Measurements from ENCODE around the gene STIMATE. TPM values are rescaled to one million over a fixed set of nuclear protein-coding genes. Genes with fewer than 3 reads are reported as not detected.

The STIMATE gene
- total and polyA plus RNA-seq, 8 donors: 4.9 to 121 (median 14.0) TPM

DNA sequence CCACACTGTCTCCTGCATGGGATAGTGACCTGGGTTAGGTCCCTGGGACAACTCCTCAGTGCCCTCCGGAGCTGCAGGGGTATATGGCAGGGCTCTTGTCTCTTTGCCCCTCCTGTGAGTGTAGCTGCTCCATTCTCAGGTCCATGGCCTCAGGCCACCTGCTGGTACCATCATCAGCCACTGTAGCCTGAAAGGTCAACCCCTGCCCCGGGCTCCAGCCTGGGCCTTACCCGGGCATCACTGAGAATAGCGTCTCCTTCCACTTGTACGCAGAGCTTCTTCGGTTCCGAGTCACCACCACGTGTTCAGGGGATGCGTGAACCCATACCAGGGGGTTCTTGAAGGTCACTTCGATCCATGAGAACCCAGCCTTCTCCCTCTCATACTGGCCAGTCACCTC is 80.7 kb downstream of the STIMATE start:
- intact Hi-C loops (cut with DNase I; ENCODE audit: low total_unique reads): no loop called here

DNA sequence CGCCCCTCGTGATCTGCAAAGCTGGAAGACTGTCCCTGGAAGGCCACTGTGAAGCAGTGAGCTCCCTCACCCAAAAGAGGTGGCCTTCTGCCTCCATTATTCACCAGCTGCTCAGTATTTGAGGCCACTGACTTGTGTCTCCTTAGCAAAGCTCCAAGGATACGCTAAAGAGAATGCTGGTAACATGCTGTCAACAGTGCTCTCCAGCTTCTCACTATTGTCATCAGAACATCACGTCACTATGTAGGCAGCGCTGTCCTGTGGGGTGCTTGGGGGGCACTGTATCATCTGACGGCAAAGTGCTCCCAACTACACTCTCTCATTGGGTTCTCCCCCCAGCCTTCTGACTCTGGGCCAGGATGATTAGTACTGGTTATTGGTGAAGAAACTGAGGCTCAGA is 81.1 kb downstream of the STIMATE start:
- H3K9me3 ChIP-seq: no peaks in the 10 kb centered on the region
- peaks cover 0 to 12% (median 4%) of the 10 kb centered on the region in 4 donors for H3K36me3 ChIP-seq
- H3K27ac ChIP-seq: no peak overlapping the region
- intact Hi-C loops (cut with DNase I; ENCODE audit: low total_unique reads): no loop called here
- H3K27me3 ChIP-seq: no peaks in the 10 kb centered on the region
- no peak for TF ChIP-seq POLR2A (IDR thresholded peaks at IDR 0.05)
- no peak for TF ChIP-seq POLR2AphosphoS5 (IDR thresholded peaks at IDR 0.05)
- TF ChIP-seq, protein P1, sequence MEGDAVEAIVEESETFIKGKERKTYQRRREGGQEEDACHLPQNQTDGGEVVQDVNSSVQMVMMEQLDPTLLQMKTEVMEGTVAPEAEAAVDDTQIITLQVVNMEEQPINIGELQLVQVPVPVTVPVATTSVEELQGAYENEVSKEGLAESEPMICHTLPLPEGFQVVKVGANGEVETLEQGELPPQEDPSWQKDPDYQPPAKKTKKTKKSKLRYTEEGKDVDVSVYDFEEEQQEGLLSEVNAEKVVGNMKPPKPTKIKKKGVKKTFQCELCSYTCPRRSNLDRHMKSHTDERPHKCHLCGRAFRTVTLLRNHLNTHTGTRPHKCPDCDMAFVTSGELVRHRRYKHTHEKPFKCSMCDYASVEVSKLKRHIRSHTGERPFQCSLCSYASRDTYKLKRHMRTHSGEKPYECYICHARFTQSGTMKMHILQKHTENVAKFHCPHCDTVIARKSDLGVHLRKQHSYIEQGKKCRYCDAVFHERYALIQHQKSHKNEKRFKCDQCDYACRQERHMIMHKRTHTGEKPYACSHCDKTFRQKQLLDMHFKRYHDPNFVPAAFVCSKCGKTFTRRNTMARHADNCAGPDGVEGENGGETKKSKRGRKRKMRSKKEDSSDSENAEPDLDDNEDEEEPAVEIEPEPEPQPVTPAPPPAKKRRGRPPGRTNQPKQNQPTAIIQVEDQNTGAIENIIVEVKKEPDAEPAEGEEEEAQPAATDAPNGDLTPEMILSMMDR (IDR thresholded peaks at IDR 0.05): no peak
- TF ChIP-seq EP300 (IDR thresholded peaks at IDR 0.05): no peak
- H3K4me1 ChIP-seq: no peaks in the 10 kb centered on the region
- no peak for DNase-seq
- no peak overlapping the region for H3K4me3 ChIP-seq
- 84 to 97% (median 89%) methylated on average over 5 to 6 of the region's 6 CpGs for WGBS, 5 donors

More for the DNA sequence above, 80.7 kb downstream of the STIMATE start:
- no peak overlapping the region for H3K27ac ChIP-seq
- H3K9me3 ChIP-seq: no peaks in the 10 kb centered on the region
- no peak for DNase-seq
- no peaks in the 10 kb centered on the region for H3K4me1 ChIP-seq
- no peak overlapping the region for H3K4me3 ChIP-seq
- TF ChIP-seq POLR2AphosphoS5 (IDR thresholded peaks at IDR 0.05) (no peak), EP300 (IDR thresholded peaks at IDR 0.05) (no peak), POLR2A (IDR thresholded peaks at IDR 0.05) (no peak)
- TF ChIP-seq, protein P1 (IDR thresholded peaks at IDR 0.05): no peak
- WGBS, 5 donors: 88 to 100% (median 94%) methylated on average over 8 to 10 of the region's 10 CpGs
- no peaks in the 10 kb centered on the region for H3K27me3 ChIP-seq
- H3K36me3 ChIP-seq: peaks cover 0 to 12% (median 4%) of the 10 kb centered on the region in 4 donors

DNA sequence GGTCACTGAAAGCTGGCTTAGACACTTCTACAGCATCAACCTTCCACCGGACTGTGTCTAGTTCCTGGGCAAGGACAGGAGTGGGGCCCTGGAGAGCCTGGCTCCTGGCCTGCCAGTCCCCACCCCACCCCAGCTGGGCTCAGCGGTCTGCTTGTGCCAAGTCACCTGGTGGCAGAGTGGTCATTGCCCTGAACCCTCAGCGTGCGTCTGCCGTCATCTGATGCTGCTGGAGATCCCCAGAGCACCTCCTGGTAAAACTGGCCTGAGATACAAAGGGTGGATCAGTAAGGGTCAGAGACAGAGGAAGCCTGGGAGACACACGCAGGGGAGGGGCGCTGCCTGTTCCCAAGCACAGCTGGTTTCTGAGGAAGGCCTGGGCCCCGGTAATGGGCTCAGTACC is 83.5 kb downstream of the STIMATE start:
- WGBS, 5 donors: 81 to 96% (median 85%) methylated on average over 5 to 8 of the region's 8 CpGs
- H3K27me3 ChIP-seq: no peaks in the 10 kb centered on the region
- no peaks in the 10 kb centered on the region for H3K9me3 ChIP-seq
- no peak for DNase-seq
- TF ChIP-seq, protein P1 (IDR thresholded peaks at IDR 0.05): no peak
- TF ChIP-seq POLR2AphosphoS5 (IDR thresholded peaks at IDR 0.05): no peak
- no peaks in the 10 kb centered on the region for H3K4me1 ChIP-seq
- no peak overlapping the region for H3K4me3 ChIP-seq
- no peaks in the 10 kb centered on the region for H3K36me3 ChIP-seq
- H3K27ac ChIP-seq: no peak overlapping the region
- intact Hi-C loops (cut with DNase I; ENCODE audit: low total_unique reads): no loop called here

DNA sequence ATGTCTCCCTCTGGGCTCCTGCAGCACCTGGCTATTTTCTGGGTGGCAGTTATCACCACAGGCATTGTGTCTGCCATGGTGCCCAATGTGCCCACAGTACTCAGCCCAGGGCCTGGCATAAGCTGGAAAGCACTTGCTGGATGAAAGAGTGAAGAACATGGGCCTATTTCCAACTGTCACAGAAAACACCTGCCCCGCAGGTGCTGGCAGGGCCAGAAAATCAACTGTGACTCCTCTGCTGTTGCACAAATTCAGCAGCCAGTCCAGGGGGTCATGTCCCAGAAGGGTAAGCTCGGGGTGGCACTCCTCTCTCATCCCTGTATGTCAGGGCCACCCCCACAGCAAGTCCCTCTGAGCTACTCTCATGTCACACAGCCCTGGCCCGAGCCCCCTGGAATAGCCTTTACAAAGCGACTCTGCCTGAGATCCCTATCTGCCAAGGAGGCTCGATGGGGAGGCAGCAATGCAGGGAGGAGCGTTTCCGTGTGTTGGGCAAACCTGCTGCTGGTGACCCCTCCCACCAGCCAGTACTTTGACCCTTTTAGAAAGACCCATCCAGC is 85.8 kb downstream of the STIMATE start:
- Histone ChIP-seq H3K27me3 (no peaks in the 10 kb centered on the region), H3K9me3 (no peaks in the 10 kb centered on the region), H3K27ac (no peak overlapping the region), H3K4me1 (no peaks in the 10 kb centered on the region), H3K4me3 (no peak overlapping the region), H3K36me3 (no peaks in the 10 kb centered on the region)
- no peak for TF ChIP-seq POLR2A (IDR thresholded peaks at IDR 0.05)
- TF ChIP-seq, protein P1 (IDR thresholded peaks at IDR 0.05): no peak
- no peak for TF ChIP-seq EP300 (IDR thresholded peaks at IDR 0.05)
- TF ChIP-seq POLR2AphosphoS5 (IDR thresholded peaks at IDR 0.05): no peak
- WGBS, 5 donors: 67 to 79% (median 75%) methylated on average over 7 of the region's 7 CpGs
- DNase-seq: no peak
- intact Hi-C loops (cut with DNase I; ENCODE audit: low total_unique reads): no loop called here

Data from stomach (tissue), 9 donors.